Breast epithelium (tissue), 4 donors: ENCODE data around the gene CES5A. TPM values are rescaled to one million over a fixed set of nuclear protein-coding genes. Genes with fewer than 3 reads are reported as not detected.
"Not testable (repeated sequence)": the region's sequence is repeated elsewhere in the genome, so short reads cannot be mapped to it uniquely, and the experiment has no call there.

Experiments used
- DNase-seq, 2 donors: peaks; one replicate each; pipeline ENCODE4 v3.0.0-alpha.2; 2019; ENCODE audit warnings: low spot score in 2 of 2
- H3K27ac ChIP-seq, 2 donors: fragments of 200-600 bp; sonication (generic) in 1 of 2; one replicate each; pipeline ENCODE4 v1.5.1; 2016 to 2019; ENCODE audit warnings: mild to moderate bottlenecking in 1 of 2
- H3K27me3 ChIP-seq, 2 donors: fragments of 200-600 bp; sonication (generic) in 1 of 2; one replicate each; pipeline versions ENCODE4 v1.5.1 to v1.6.0; 2017 to 2019; ENCODE audit warnings: control low read depth in 1 of 2, mild to moderate bottlenecking in 1 of 2
- H3K36me3 ChIP-seq: fragments of 200-600 bp; one replicate; pipeline ENCODE4 v1.5.1; 2019
- H3K4me1 ChIP-seq, 2 donors: fragments of 200-600 bp; sonication (generic); one replicate each; pipeline ENCODE4 v1.5.1; 2016 to 2019; ENCODE audit warnings: control low read depth in 1 of 2
- H3K4me3 ChIP-seq, 3 donors: fragments of 200-600 bp; sonication (generic); 1 replicate in 2 of 3; 2 replicates in 1 of 3; pipeline ENCODE4 v1.5.1; 2016 to 2019; ENCODE audit warnings: mild to moderate bottlenecking in 3 of 3, moderate library complexity in 2 of 3
- H3K9me3 ChIP-seq, 2 donors: fragments of 200-600 bp; sonication (generic) in 1 of 2; one replicate each; pipeline ENCODE4 v1.5.1; 2016 to 2019; ENCODE audit warnings: control low read depth in 1 of 2
- CTCF ChIP-seq, 3 donors: fragments of 450-650 bp; IDR thresholded peaks; one replicate each; pipeline ENCODE4 v1.5.1; 2016 to 2017; ENCODE audit warnings: antibody characterized with exemption in 3 of 3, mild to moderate bottlenecking in 3 of 3, moderate library complexity in 3 of 3
- POLR2A ChIP-seq: fragments of 450-650 bp; IDR thresholded peaks from one replicate; pipeline ENCODE4 v1.6.1; 2016; ENCODE audit warnings: antibody characterized with exemption, mild to moderate bottlenecking, moderate library complexity
- POLR2AphosphoS5 ChIP-seq, 3 donors: sonication (generic); formaldehyde crosslinking; IDR thresholded peaks; one replicate each; pipeline ENCODE4 v1.6.1; 2017; ENCODE audit warnings: antibody characterized with exemption in 3 of 3
- intact Hi-C: fragments of 100-400 bp; cut with DNase I; formaldehyde crosslinking; loops from one replicate; pipeline ENCODE4 v1.15.1; 2023; ENCODE audit warnings: low total_unique reads
- total RNA-seq, 3 donors: library from RNA; depleted of rRNA; stranded (reverse); fragments of >200 nt; gene quantifications; one replicate each; pipeline ENCODE4 v1.1.0, GENCODE V29; 2016

CES5A gene
- total RNA-seq, 3 donors from 2014 or later, result not detected

GRCh38 chr16:55822280-55822810, 52.8 kb downstream of the CES5A start:
- intact Hi-C loops, result no loop called here
- no peak for DNase-seq
- TF ChIP-seq POLR2A (no peak), CTCF (IDR thresholded peaks at IDR 0.05) (no peak), POLR2AphosphoS5 (IDR thresholded peaks at IDR 0.05) (no peak)

GRCh38 chr16:55821210-55821609, 54.0 kb downstream of the CES5A start:
- peaks cover 0 to 19% of the 10 kb centered on the region in 2 donors for H3K27me3 ChIP-seq
- no peaks in the 10 kb centered on the region for H3K36me3 ChIP-seq
- TF ChIP-seq POLR2AphosphoS5 (IDR thresholded peaks at IDR 0.05) (no peak), CTCF (IDR thresholded peaks at IDR 0.05) (no peak), POLR2A (no peak)
- intact Hi-C loops, result no loop called here
- no peaks in the 10 kb centered on the region for H3K4me1 ChIP-seq
- no peak overlapping the region for H3K4me3 ChIP-seq
- H3K9me3 ChIP-seq, result no peaks in the 10 kb centered on the region
- no peak for DNase-seq
- no peak overlapping the region for H3K27ac ChIP-seq

More at GRCh38 chr16:55822280-55822810, 52.8 kb downstream of the CES5A start:
- Histone ChIP-seq H3K27ac (no peak overlapping the region), H3K4me3 (no peak overlapping the region), H3K4me1 (no peaks in the 10 kb centered on the region), H3K27me3 (peaks cover 0 to 14% of the 10 kb centered on the region in 2 donors), H3K36me3 (no peaks in the 10 kb centered on the region), H3K9me3 (no peaks in the 10 kb centered on the region)

GRCh38 chr16:55820615-55821014, 54.6 kb downstream of the CES5A start:
- no peak overlapping the region for H3K4me3 ChIP-seq
- H3K4me1 ChIP-seq, result no peaks in the 10 kb centered on the region
- H3K27ac ChIP-seq, result no peak overlapping the region
- intact Hi-C loops, result no loop called here
- no peaks in the 10 kb centered on the region for H3K9me3 ChIP-seq
- H3K36me3 ChIP-seq, result no peaks in the 10 kb centered on the region
- DNase-seq, result no peak
- TF ChIP-seq POLR2AphosphoS5 (IDR thresholded peaks at IDR 0.05), result no peak
- TF ChIP-seq POLR2A, result no peak
- TF ChIP-seq CTCF (IDR thresholded peaks at IDR 0.05), result no peak
- peaks cover 0 to 19% of the 10 kb centered on the region in 2 donors for H3K27me3 ChIP-seq

GRCh38 chr16:55817236-55817912, 57.8 kb downstream of the CES5A start:
- no peak overlapping the region for H3K27ac ChIP-seq
- peaks cover 0 to 20% of the 10 kb centered on the region in 2 donors for H3K27me3 ChIP-seq
- TF ChIP-seq CTCF (IDR thresholded peaks at IDR 0.05) (no peak), POLR2AphosphoS5 (IDR thresholded peaks at IDR 0.05) (no peak)
- no peak for DNase-seq
- no peaks in the 10 kb centered on the region for H3K9me3 ChIP-seq
- intact Hi-C loops, result no loop called here
- no peak overlapping the region for H3K4me3 ChIP-seq
- no peaks in the 10 kb centered on the region for H3K36me3 ChIP-seq
- no peaks in the 10 kb centered on the region for H3K4me1 ChIP-seq

- H3K27ac ChIP-seq, H3K9me3 ChIP-seq, intact Hi-C loops, H3K4me3 ChIP-seq, H3K36me3 ChIP-seq, H3K4me1 ChIP-seq, DNase-seq: not testable (repeated sequence)
- peaks cover 0 to 16% of the 10 kb centered on the region in 2 donors for H3K27me3 ChIP-seq
Measured at GRCh38 chr16:55816222-55816621, 59.0 kb downstream of the CES5A start.
